A549 (cell line): ENCODE data around the gene UPK3A. TPM values are rescaled to one million over a fixed set of nuclear protein-coding genes. Genes with fewer than 3 reads are reported as not detected.

Source experiments
- ATAC-seq, 2 experiments: fragments of 200-7000 bp in 1 of 2; fragments of >200 bp in 1 of 2; cut with Nextera tagmentation in 1 of 2; cut with Tn5 transposase in 1 of 2; 3 replicates each; pipeline versions ENCODE4 v1.8.0 to v1.9.1; 2018 to 2020; ENCODE audit warnings: mild to moderate bottlenecking in 1 of 2, moderate library complexity in 1 of 2
- CTCF ChIA-PET: fragments of 300-600 bp; sonication (Branson Sonifier 250); formaldehyde crosslinking; extraction: SDS; loops from one replicate; lab custom pipeline; 2021; ENCODE audit warnings: antibody characterized with exemption, inconsistent platforms; lab: Yijun Ruan, JAX
- POLR2A ChIA-PET: fragments of 350-600 bp; formaldehyde crosslinking; extraction: SDS; loops from one replicate; lab custom pipeline; 2021; ENCODE audit warnings: antibody characterized with exemption, inconsistent platforms; lab: Yijun Ruan, JAX
- DNase-seq, 2 experiments: peaks; one replicate each; pipeline versions ENCODE4 v3.0.0 to v3.0.0-alpha.2; 2011 to 2016; ENCODE audit warnings: low read depth in 1 of 2, low spot score in 1 of 2
- FAIRE-seq: peaks from 2 replicates; lab custom pipeline; 2011; peaks lifted over from hg19 to GRCh38; lab: Jason Lieb, UNC
- H3K27ac ChIP-seq, 2 experiments: fragments of >200 bp; sonication (Bioruptor Twin); formaldehyde crosslinking; 3 replicates each; pipeline ENCODE4 v1.5.1; 2016 to 2017
- H3K4me1 ChIP-seq: fragments of >200 bp; sonication (Bioruptor Twin); formaldehyde crosslinking; 3 replicates; pipeline ENCODE4 v1.6.1; 2016
- H3K4me2 ChIP-seq: fragments of >200 bp; sonication (Bioruptor Twin); formaldehyde crosslinking; 3 replicates; pipeline ENCODE4 v1.6.1; 2016
- H3K4me3 ChIP-seq: fragments of >200 bp; sonication (Bioruptor Twin); formaldehyde crosslinking; 3 replicates; pipeline ENCODE4 v1.5.1; 2016
- H3K9me3 ChIP-seq: fragments of >200 bp; sonication (Bioruptor Twin); formaldehyde crosslinking; 3 replicates; pipeline ENCODE4 v1.6.1; 2016
- ESRRA ChIP-seq: fragments of 150-350 bp; IDR thresholded peaks from 2 replicates; pipeline ENCODE4 v1.6.1; 2014; ENCODE audit warnings: mild to moderate bottlenecking, low read length, borderline replicate concordance
- GATA3 ChIP-seq: IDR thresholded peaks from 2 replicates; pipeline ENCODE4 v1.6.1; 2012; ENCODE audit warnings: borderline replicate concordance
- HDAC2 ChIP-seq: fragments of 200-600 bp; sonication (generic); IDR thresholded peaks from 2 replicates; pipeline ENCODE4 v1.6.1; 2016
- HOXA7 ChIP-seq: fragments of 250-450 bp; sonication (Bioruptor Pico); IDR thresholded peaks from 2 replicates; pipeline ENCODE4 v1.5.0; 2020; ENCODE audit warnings: mild to moderate bottlenecking, moderate library complexity
- JUNB ChIP-seq: fragments of >200 bp; sonication (Bioruptor Twin); formaldehyde crosslinking; IDR thresholded peaks from 2 replicates; pipeline ENCODE4 v1.6.1; 2016
- NFE2L2 ChIP-seq: fragments of 150-350 bp; conservative IDR thresholded peaks from 2 replicates; pipeline ENCODE4 v1.6.1; 2014; ENCODE audit warnings: low read length
- NPAS2 ChIP-seq: fragments of 250-450 bp; sonication (Bioruptor Pico); IDR thresholded peaks from 2 replicates; pipeline ENCODE4 v1.8.0; 2022; ENCODE audit warnings: mild to moderate bottlenecking, moderate library complexity, borderline replicate concordance
- POLR2AphosphoS2 ChIP-seq: conservative IDR thresholded peaks from 2 replicates; pipeline ENCODE4 v1.6.1; 2012; ENCODE audit warnings: low read length, improper control_type of control experiment, inconsistent platforms
- RAD21 ChIP-seq, 2 experiments: fragments of >200 bp in 1 of 2; sonication (Bioruptor Twin) in 1 of 2; formaldehyde crosslinking in 1 of 2; IDR thresholded peaks in 1 of 2; conservative IDR thresholded peaks in 1 of 2; 2 replicates in 1 of 2; 3 replicates in 1 of 2; pipeline ENCODE4 v1.6.1; 2012 to 2018; ENCODE audit warnings: inconsistent platforms in 1 of 2
- RNF2 ChIP-seq: fragments of 200-600 bp; sonication (generic); IDR thresholded peaks from 2 replicates; pipeline ENCODE4 v1.6.1; 2016; ENCODE audit warnings: low read depth, mild to moderate bottlenecking, antibody characterized with exemption, moderate library complexity, borderline replicate concordance
- TFCP2L1 ChIP-seq: fragments of 250-450 bp; sonication (Bioruptor Pico); IDR thresholded peaks from 2 replicates; pipeline ENCODE4 v1.5.0; 2021; ENCODE audit warnings: mild to moderate bottlenecking
- ZC3H11A ChIP-seq: fragments of 450-650 bp; IDR thresholded peaks from 2 replicates; pipeline ENCODE4 v1.6.1; 2014; ENCODE audit warnings: antibody characterized with exemption, mild to moderate bottlenecking
- ZFP36 ChIP-seq: fragments of 450-650 bp; IDR thresholded peaks from 2 replicates; pipeline ENCODE4 v1.6.1; 2014; ENCODE audit warnings: borderline replicate concordance; ENCODE audit not compliant: partially characterized antibody
- ZNF302 ChIP-seq: fragments of 250-450 bp; sonication (Bioruptor Pico); IDR thresholded peaks from 2 replicates; pipeline ENCODE4 v1.9.0; 2021; ENCODE audit warnings: inconsistent platforms, mild to moderate bottlenecking, moderate library complexity
- WGBS: methylation state at CpG from one replicate; pipeline ENCODE4 v1.1.6; 2017; ENCODE audit errors: missing lambda C conversion rate; 5-methylcytosine and 5-hydroxymethylcytosine counted together
- polyA plus RNA-seq, 4 experiments: library from polyadenylated mRNA; depleted of rRNA in 3 of 4; stranded (reverse); fragments of >200 nt; fragmentation: RNase III in 1 of 4; extraction: RNeasy Plus Mini Kit Qiagen cat#74134 plus additional on column Dnase treatment in 1 of 4; gene quantifications; 2 replicates in 3 of 4; 3 replicates in 1 of 4; pipeline ENCODE4 v1.2.3, GENCODE V29; 2011 to 2017
- TF ChIP-seq, protein P1 (sequence below): fragments of >200 bp; sonication (Bioruptor Twin); formaldehyde crosslinking; IDR thresholded peaks from 3 replicates; pipeline ENCODE4 v1.6.1; 2016
- TF ChIP-seq, protein P2 (sequence below): IDR thresholded peaks from 2 replicates; pipeline ENCODE4 v1.6.1; 2012
- TF ChIP-seq, protein P3 (sequence below): fragments of 250-450 bp; sonication (Bioruptor Pico); IDR thresholded peaks from 2 replicates; pipeline ENCODE4 v1.5.0; 2021; ENCODE audit warnings: mild to moderate bottlenecking, moderate library complexity, borderline replicate concordance
- TF ChIP-seq, protein P4 (sequence below): fragments of 250-450 bp; sonication (Bioruptor Pico); IDR thresholded peaks from 2 replicates; pipeline ENCODE4 v1.5.0; 2020; ENCODE audit warnings: low read depth, mild to moderate bottlenecking, moderate library complexity
- TF ChIP-seq, protein P5 (sequence below): fragments of >200 bp; sonication (Bioruptor Twin); formaldehyde crosslinking; IDR thresholded peaks from 2 replicates; pipeline ENCODE4 v1.6.1; 2016

Gene UPK3A
- polyA plus RNA-seq, 2 of the 4 experiments (the other 2 are of a cell fraction): not detected

DNA sequence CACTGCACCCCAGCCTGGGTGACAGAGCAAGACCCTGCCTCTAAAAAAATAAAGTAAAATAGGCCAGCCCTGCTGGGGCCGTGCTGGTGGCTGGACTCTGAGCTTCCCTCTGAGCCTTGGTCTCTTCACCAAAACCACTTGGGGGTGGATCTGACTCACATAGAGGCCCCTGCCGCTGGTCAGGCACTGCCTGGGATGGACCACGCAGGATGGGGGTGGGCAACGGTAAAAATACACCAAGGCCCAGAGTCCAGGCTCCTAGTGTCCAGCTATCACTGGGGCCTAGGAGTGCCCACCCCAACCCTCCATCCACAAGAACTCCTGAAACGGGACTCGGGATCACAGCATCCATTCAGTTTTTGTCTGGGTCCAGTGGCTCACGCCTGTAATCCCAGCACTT, 12.3 kb upstream of the UPK3A start:
- Histone ChIP-seq H3K4me1 (peaks cover 4% of the 10 kb centered on the region; the same call in 1 of the 3 replicates), H3K27ac (no peak overlapping the region), H3K9me3 (no peaks in the 10 kb centered on the region), H3K4me2 (no peak overlapping the region), H3K4me3 (no peak overlapping the region)
- POLR2A ChIA-PET: no interaction called here
- CTCF ChIA-PET: interaction anchor here (0.6 to 2.0 kb wide), 6 partner anchors 13 to 592 kb away, joined by 3 to 7 read pairs (median 3); no protein-coding TSS in a partner anchor
- ATAC-seq: no peak
- TF ChIP-seq NPAS2 (CRISPR knock-in tag): no peak
- TF ChIP-seq ZFP36: no peak
- TF ChIP-seq, protein P1, sequence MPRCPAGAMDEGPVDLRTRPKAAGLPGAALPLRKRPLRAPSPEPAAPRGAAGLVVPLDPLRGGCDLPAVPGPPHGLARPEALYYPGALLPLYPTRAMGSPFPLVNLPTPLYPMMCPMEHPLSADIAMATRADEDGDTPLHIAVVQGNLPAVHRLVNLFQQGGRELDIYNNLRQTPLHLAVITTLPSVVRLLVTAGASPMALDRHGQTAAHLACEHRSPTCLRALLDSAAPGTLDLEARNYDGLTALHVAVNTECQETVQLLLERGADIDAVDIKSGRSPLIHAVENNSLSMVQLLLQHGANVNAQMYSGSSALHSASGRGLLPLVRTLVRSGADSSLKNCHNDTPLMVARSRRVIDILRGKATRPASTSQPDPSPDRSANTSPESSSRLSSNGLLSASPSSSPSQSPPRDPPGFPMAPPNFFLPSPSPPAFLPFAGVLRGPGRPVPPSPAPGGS: no peak
- TF ChIP-seq, protein P2, sequence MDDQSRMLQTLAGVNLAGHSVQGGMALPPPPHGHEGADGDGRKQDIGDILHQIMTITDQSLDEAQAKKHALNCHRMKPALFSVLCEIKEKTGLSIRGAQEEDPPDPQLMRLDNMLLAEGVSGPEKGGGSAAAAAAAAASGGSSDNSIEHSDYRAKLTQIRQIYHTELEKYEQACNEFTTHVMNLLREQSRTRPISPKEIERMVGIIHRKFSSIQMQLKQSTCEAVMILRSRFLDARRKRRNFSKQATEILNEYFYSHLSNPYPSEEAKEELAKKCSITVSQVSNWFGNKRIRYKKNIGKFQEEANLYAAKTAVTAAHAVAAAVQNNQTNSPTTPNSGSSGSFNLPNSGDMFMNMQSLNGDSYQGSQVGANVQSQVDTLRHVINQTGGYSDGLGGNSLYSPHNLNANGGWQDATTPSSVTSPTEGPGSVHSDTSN: no peak
- WGBS: 93% methylated on average over 6 of the region's 7 CpGs
- no peak for DNase-seq
- no peak for FAIRE-seq

DNA sequence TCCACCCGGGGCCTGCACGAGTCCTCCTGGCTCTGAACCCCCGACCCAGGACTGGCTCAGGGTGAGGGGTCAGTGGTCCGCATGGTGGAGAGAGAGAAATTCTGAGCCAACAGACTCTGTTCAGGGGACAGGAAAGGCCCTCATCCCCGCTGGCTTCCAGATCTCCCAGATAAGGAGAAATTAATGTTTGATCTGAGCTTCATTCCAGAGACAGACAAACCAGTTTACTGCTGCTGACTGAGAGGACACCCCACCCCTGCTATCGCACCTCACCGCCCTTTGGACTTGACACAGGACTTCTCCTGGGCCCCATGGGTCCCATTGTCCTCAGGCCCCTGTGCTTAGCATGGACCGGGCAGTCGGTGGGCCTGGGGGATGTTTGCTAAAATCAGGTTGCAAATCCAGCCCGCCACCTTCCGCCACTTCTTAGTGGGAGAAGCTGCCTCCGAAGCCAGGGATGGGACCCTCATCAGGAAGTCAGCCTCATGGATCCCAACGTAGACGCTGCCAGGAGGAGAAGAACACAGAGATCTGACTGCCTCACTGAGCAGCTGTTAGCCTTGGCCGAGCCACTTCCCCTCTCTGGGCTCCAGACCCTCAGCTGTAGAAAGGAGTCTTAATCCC, 11.2 kb upstream of the UPK3A start:
- Histone ChIP-seq H3K27ac (no peak overlapping the region), H3K4me3 (no peak overlapping the region), H3K4me2 (no peak overlapping the region), H3K9me3 (no peaks in the 10 kb centered on the region), H3K4me1 (peaks cover 4% of the 10 kb centered on the region; the same call in 1 of the 3 replicates)
- ATAC-seq: no peak
- no peak for FAIRE-seq
- no peak for DNase-seq
- POLR2A ChIA-PET: interaction anchor here (0.6 kb wide), 1 partner anchor 26 kb away, joined by 3 read pairs; no protein-coding TSS in a partner anchor
- CTCF ChIA-PET: interaction anchor here (0.7 to 2.0 kb wide), 2 partner anchors 9 to 12 kb away, joined by 3 to 7 read pairs; no protein-coding TSS in a partner anchor
- TF ChIP-seq RAD21 (conservative IDR thresholded peaks at IDR 0.05 in 1 of 2, IDR thresholded peaks at IDR 0.05 in 1 of 2) (no peak), ESRRA (no peak), HOXA7 (CRISPR knock-in tag) (no peak), NFE2L2 (no peak), HDAC2 (no peak), POLR2AphosphoS2 (no peak), JUNB (no peak), NPAS2 (CRISPR knock-in tag) (no peak), RNF2 (no peak), GATA3 (no peak), TFCP2L1 (CRISPR knock-in tag) (no peak), ZNF302 (CRISPR knock-in tag) (no peak), ZC3H11A (no peak)
- TF ChIP-seq, protein P3, sequence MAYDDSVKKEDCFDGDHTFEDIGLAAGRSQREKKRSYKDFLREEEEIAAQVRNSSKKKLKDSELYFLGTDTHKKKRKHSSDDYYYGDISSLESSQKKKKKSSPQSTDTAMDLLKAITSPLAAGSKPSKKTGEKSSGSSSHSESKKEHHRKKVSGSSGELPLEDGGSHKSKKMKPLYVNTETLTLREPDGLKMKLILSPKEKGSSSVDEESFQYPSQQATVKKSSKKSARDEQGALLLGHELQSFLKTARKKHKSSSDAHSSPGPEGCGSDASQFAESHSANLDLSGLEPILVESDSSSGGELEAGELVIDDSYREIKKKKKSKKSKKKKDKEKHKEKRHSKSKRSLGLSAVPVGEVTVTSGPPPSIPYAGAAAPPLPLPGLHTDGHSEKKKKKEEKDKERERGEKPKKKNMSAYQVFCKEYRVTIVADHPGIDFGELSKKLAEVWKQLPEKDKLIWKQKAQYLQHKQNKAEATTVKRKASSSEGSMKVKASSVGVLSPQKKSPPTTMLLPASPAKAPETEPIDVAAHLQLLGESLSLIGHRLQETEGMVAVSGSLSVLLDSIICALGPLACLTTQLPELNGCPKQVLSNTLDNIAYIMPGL (CRISPR knock-in tag): no peak
- TF ChIP-seq, protein P4, sequence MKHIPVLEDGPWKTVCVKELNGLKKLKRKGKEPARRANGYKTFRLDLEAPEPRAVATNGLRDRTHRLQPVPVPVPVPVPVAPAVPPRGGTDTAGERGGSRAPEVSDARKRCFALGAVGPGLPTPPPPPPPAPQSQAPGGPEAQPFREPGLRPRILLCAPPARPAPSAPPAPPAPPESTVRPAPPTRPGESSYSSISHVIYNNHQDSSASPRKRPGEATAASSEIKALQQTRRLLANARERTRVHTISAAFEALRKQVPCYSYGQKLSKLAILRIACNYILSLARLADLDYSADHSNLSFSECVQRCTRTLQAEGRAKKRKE (CRISPR knock-in tag): no peak
- TF ChIP-seq, protein P5, sequence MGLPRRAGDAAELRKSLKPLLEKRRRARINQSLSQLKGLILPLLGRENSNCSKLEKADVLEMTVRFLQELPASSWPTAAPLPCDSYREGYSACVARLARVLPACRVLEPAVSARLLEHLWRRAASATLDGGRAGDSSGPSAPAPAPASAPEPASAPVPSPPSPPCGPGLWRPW: no peak
- WGBS: 77% methylated on average over 13 of the region's 15 CpGs
